GM19455 (cell line): ENCODE data around the gene RUSF1.
"Not testable (repeated sequence)": the region's sequence is repeated elsewhere in the genome, so short reads cannot be mapped to it uniquely, and the experiment has no call there.

ENCODE experiments used
- ATAC-seq: cut with Tn5 transposase; IDR thresholded peaks from one replicate; pipeline ENCODE4 v1.9.1; 2021; ENCODE audit not compliant: unreplicated experiment

Gene RUSF1

GRCh38 chr16:31453255-31454204 is 54.7 kb downstream of the RUSF1 start:
- no peak for ATAC-seq

- ATAC-seq, result no peak
These were observed 55.5 kb downstream of the RUSF1 start for GRCh38 chr16:31452631-31453106.

GRCh38 chr16:31451681-31452351 is 56.4 kb downstream of the RUSF1 start:
- no peak for ATAC-seq

GRCh38 chr16:31451201-31451600 is 57.0 kb downstream of the RUSF1 start:
- ATAC-seq, result no peak

- ATAC-seq, result not testable (repeated sequence)
These were observed 62.3 kb downstream of the RUSF1 start for GRCh38 chr16:31445931-31446330.

- ATAC-seq, result no peak
These were observed 66.2 kb downstream of the RUSF1 start for GRCh38 chr16:31441956-31442355.

GRCh38 chr16:31440516-31441184 is 67.5 kb downstream of the RUSF1 start:
- ATAC-seq, result no peak

- ATAC-seq, result no peak
These were observed 68.7 kb downstream of the RUSF1 start for GRCh38 chr16:31439519-31439918.
